ENCODE results near the gene MED13.

Gene MED13

GRCh38 chr17:62084585-62084984, 19.5 kb upstream of the MED13 start:
- no peak overlapping the region for H2BK120ac ChIP-seq (ENCODE audit: low read depth, low read length)
- no peaks in the 10 kb centered on the region for H3K4me1 ChIP-seq (ENCODE audit: control insufficient read depth in 2 of 2, insufficient read depth in 1 of 2, low read depth in 1 of 2, low read length in 2 of 2)
- no peak overlapping the region for H2BK5ac ChIP-seq (ENCODE audit: low read length)
- H3K9ac ChIP-seq (ENCODE audit: low read depth, low read length, poor library complexity): no peak overlapping the region
- H3K4me2 ChIP-seq (ENCODE audit: insufficient read depth, low read length, poor library complexity, severe bottlenecking): no peak overlapping the region
- no peak overlapping the region for H3K18ac ChIP-seq (ENCODE audit: low read length)
- no peak overlapping the region for H4K91ac ChIP-seq (ENCODE audit: low read depth, low read length, poor library complexity)
- no peak overlapping the region for H3K27ac ChIP-seq (replicated peaks; ENCODE audit: low read length)
- H3K27me3 ChIP-seq (ENCODE audit: control insufficient read depth in 3 of 3, insufficient read depth in 3 of 3, low read depth in 1 of 3, low read length in 3 of 3): no peaks in the 10 kb centered on the region
- H3K4ac ChIP-seq (ENCODE audit: low read length): no peak overlapping the region
- DNase-seq (ENCODE audit: low spot score): no peak
- H3K79me1 ChIP-seq (ENCODE audit: low read depth, low read length): no peaks in the 10 kb centered on the region
- no CpG with 5 or more reads among the region's 3 CpGs for WGBS, 2 donors (ENCODE audit: extremely low coverage in 2 of 2, insufficient read length in 2 of 2, insufficient replicate concordance in 1 of 2)
- no peak overlapping the region for H3K14ac ChIP-seq (ENCODE audit: low read length)
- H4K8ac ChIP-seq (ENCODE audit: low read depth, low read length): no peak overlapping the region
- no peak overlapping the region for H2AFZ ChIP-seq (ENCODE audit: low read length)
- H2BK15ac ChIP-seq (ENCODE audit: low read length): no peak overlapping the region
- no peak overlapping the region for H3K4me3 ChIP-seq (ENCODE audit: low read length in 2 of 2)
- H2BK12ac ChIP-seq (ENCODE audit: low read length): no peak overlapping the region
- H3K23ac ChIP-seq (ENCODE audit: low read depth, low read length, poor library complexity): no peak overlapping the region
- H2AK5ac ChIP-seq (ENCODE audit: low read depth, low read length): no peak overlapping the region
- no peaks in the 10 kb centered on the region for H3K36me3 ChIP-seq (replicated peaks in 1 of 2; ENCODE audit: control insufficient read depth in 2 of 2, insufficient read depth in 2 of 2, low read length in 2 of 2)
- H3K9me3 ChIP-seq (replicated peaks in 1 of 2; ENCODE audit: control insufficient read depth in 2 of 2, insufficient read depth in 1 of 2, low read depth in 1 of 2, low read length in 2 of 2): no peaks in the 10 kb centered on the region

GRCh38 chr17:62083651-62084050, 18.6 kb upstream of the MED13 start:
- Histone ChIP-seq H2AFZ (ENCODE audit: low read length) (no peak overlapping the region), H2BK5ac (ENCODE audit: low read length) (no peak overlapping the region), H4K91ac (ENCODE audit: low read depth, low read length, poor library complexity) (no peak overlapping the region), H3K23ac (ENCODE audit: low read depth, low read length, poor library complexity) (no peak overlapping the region), H3K14ac (ENCODE audit: low read length) (no peak overlapping the region), H2BK15ac (ENCODE audit: low read length) (no peak overlapping the region), H2BK120ac (ENCODE audit: low read depth, low read length) (no peak overlapping the region), H3K4me2 (ENCODE audit: insufficient read depth, low read length, poor library complexity, severe bottlenecking) (no peak overlapping the region), H3K9ac (ENCODE audit: low read depth, low read length, poor library complexity) (no peak overlapping the region), H3K27me3 (ENCODE audit: control insufficient read depth in 3 of 3, insufficient read depth in 3 of 3, low read depth in 1 of 3, low read length in 3 of 3) (no peaks in the 10 kb centered on the region), H3K27ac (replicated peaks; ENCODE audit: low read length) (no peak overlapping the region), H3K9me3 (replicated peaks in 1 of 2; ENCODE audit: control insufficient read depth in 2 of 2, insufficient read depth in 1 of 2, low read depth in 1 of 2, low read length in 2 of 2) (no peaks in the 10 kb centered on the region), H3K4me3 (ENCODE audit: low read length in 2 of 2) (no peak overlapping the region), H3K4ac (ENCODE audit: low read length) (no peak overlapping the region), H2AK5ac (ENCODE audit: low read depth, low read length) (no peak overlapping the region), H2BK12ac (ENCODE audit: low read length) (no peak overlapping the region), H3K79me1 (ENCODE audit: low read depth, low read length) (no peaks in the 10 kb centered on the region), H4K8ac (ENCODE audit: low read depth, low read length) (no peak overlapping the region), H3K36me3 (replicated peaks in 1 of 2; ENCODE audit: control insufficient read depth in 2 of 2, insufficient read depth in 2 of 2, low read length in 2 of 2) (no peaks in the 10 kb centered on the region), H3K4me1 (ENCODE audit: control insufficient read depth in 2 of 2, insufficient read depth in 1 of 2, low read depth in 1 of 2, low read length in 2 of 2) (no peaks in the 10 kb centered on the region), H3K18ac (ENCODE audit: low read length) (no peak overlapping the region)
- DNase-seq (ENCODE audit: low spot score): no peak
- no CpG with 5 or more reads among the region's 3 CpGs for WGBS, 2 donors (ENCODE audit: extremely low coverage in 2 of 2, insufficient read length in 2 of 2, insufficient replicate concordance in 1 of 2)

GRCh38 chr17:62080647-62081046, 15.6 kb upstream of the MED13 start:
- Histone ChIP-seq H2BK5ac (ENCODE audit: low read length) (no peak overlapping the region), H4K8ac (ENCODE audit: low read depth, low read length) (no peak overlapping the region), H3K36me3 (replicated peaks in 1 of 2; ENCODE audit: control insufficient read depth in 2 of 2, insufficient read depth in 2 of 2, low read length in 2 of 2) (peaks cover 0 to 2% of the 10 kb centered on the region in 2 donors), H3K4me2 (ENCODE audit: insufficient read depth, low read length, poor library complexity, severe bottlenecking) (no peak overlapping the region), H3K18ac (ENCODE audit: low read length) (no peak overlapping the region), H3K4ac (ENCODE audit: low read length) (no peak overlapping the region), H4K91ac (ENCODE audit: low read depth, low read length, poor library complexity) (no peak overlapping the region), H3K4me3 (ENCODE audit: low read length in 2 of 2) (no peak overlapping the region), H3K14ac (ENCODE audit: low read length) (no peak overlapping the region), H2BK120ac (ENCODE audit: low read depth, low read length) (no peak overlapping the region), H3K9me3 (replicated peaks in 1 of 2; ENCODE audit: control insufficient read depth in 2 of 2, insufficient read depth in 1 of 2, low read depth in 1 of 2, low read length in 2 of 2) (peaks cover 3 to 5% of the 10 kb centered on the region in 2 donors), H2AFZ (ENCODE audit: low read length) (no peak overlapping the region), H3K4me1 (ENCODE audit: control insufficient read depth in 2 of 2, insufficient read depth in 1 of 2, low read depth in 1 of 2, low read length in 2 of 2) (no peaks in the 10 kb centered on the region), H2AK5ac (ENCODE audit: low read depth, low read length) (no peak overlapping the region), H2BK15ac (ENCODE audit: low read length) (no peak overlapping the region), H3K27me3 (ENCODE audit: control insufficient read depth in 3 of 3, insufficient read depth in 3 of 3, low read depth in 1 of 3, low read length in 3 of 3) (no peaks in the 10 kb centered on the region), H3K9ac (ENCODE audit: low read depth, low read length, poor library complexity) (no peak overlapping the region), H3K23ac (ENCODE audit: low read depth, low read length, poor library complexity) (no peak overlapping the region), H3K27ac (replicated peaks; ENCODE audit: low read length) (no peak overlapping the region), H2BK12ac (ENCODE audit: low read length) (no peak overlapping the region), H3K79me1 (ENCODE audit: low read depth, low read length) (no peaks in the 10 kb centered on the region)
- WGBS, 2 donors (ENCODE audit: extremely low coverage in 2 of 2, insufficient read length in 2 of 2, insufficient replicate concordance in 1 of 2): no CpG with 5 or more reads among the region's 4 CpGs
- DNase-seq (ENCODE audit: low spot score): no peak

GRCh38 chr17:62078009-62078408, 12.9 kb upstream of the MED13 start:
- Histone ChIP-seq H2BK15ac (ENCODE audit: low read length) (no peak overlapping the region), H3K79me1 (ENCODE audit: low read depth, low read length) (no peaks in the 10 kb centered on the region), H3K4me2 (ENCODE audit: insufficient read depth, low read length, poor library complexity, severe bottlenecking) (no peak overlapping the region), H2BK12ac (ENCODE audit: low read length) (no peak overlapping the region), H4K91ac (ENCODE audit: low read depth, low read length, poor library complexity) (no peak overlapping the region), H3K27me3 (ENCODE audit: control insufficient read depth in 3 of 3, insufficient read depth in 3 of 3, low read depth in 1 of 3, low read length in 3 of 3) (no peaks in the 10 kb centered on the region), H3K4ac (ENCODE audit: low read length) (no peak overlapping the region), H2AFZ (ENCODE audit: low read length) (no peak overlapping the region), H2AK5ac (ENCODE audit: low read depth, low read length) (no peak overlapping the region), H3K14ac (ENCODE audit: low read length) (no peak overlapping the region), H2BK5ac (ENCODE audit: low read length) (no peak overlapping the region), H3K9me3 (replicated peaks in 1 of 2; ENCODE audit: control insufficient read depth in 2 of 2, insufficient read depth in 1 of 2, low read depth in 1 of 2, low read length in 2 of 2) (peaks cover 3 to 5% of the 10 kb centered on the region in 2 donors), H2BK120ac (ENCODE audit: low read depth, low read length) (no peak overlapping the region), H3K36me3 (replicated peaks in 1 of 2; ENCODE audit: control insufficient read depth in 2 of 2, insufficient read depth in 2 of 2, low read length in 2 of 2) (peaks cover 0 to 2% of the 10 kb centered on the region in 2 donors), H4K8ac (ENCODE audit: low read depth, low read length) (no peak overlapping the region), H3K9ac (ENCODE audit: low read depth, low read length, poor library complexity) (no peak overlapping the region), H3K23ac (ENCODE audit: low read depth, low read length, poor library complexity) (no peak overlapping the region), H3K4me1 (ENCODE audit: control insufficient read depth in 2 of 2, insufficient read depth in 1 of 2, low read depth in 1 of 2, low read length in 2 of 2) (no peaks in the 10 kb centered on the region), H3K27ac (replicated peaks; ENCODE audit: low read length) (no peak overlapping the region), H3K4me3 (ENCODE audit: low read length in 2 of 2) (no peak overlapping the region), H3K18ac (ENCODE audit: low read length) (no peak overlapping the region)
- no CpG with 5 or more reads among the region's 2 CpGs for WGBS, 2 donors (ENCODE audit: extremely low coverage in 2 of 2, insufficient read length in 2 of 2, insufficient replicate concordance in 1 of 2)
- DNase-seq (ENCODE audit: low spot score): no peak
